Memory B cell (primary cell): ENCODE measurements around the gene TMEM39A.

ENCODE experiments used
- ATAC-seq: fragments of 150-1000 bp; cut with Tn5 transposase; 2 replicates; pipeline ENCODE4 v1.10.0; 2021; ENCODE audit warnings: low read depth, mild to moderate bottlenecking, moderate library complexity
- DNase-seq, 2 donors: peaks; one replicate each; pipeline ENCODE4 v3.0.0; 2022; ENCODE audit warnings: low spot score in 2 of 2
- H3K27ac Mint-ChIP-seq: one replicate; pipeline ENCODE4 v1.8.0; 2022; ENCODE audit warnings: mild to moderate bottlenecking, moderate library complexity, mixed read lengths
- H3K27me3 Mint-ChIP-seq: one replicate; pipeline ENCODE4 v1.8.0; 2022; ENCODE audit warnings: mixed read lengths
- H3K36me3 Mint-ChIP-seq: one replicate; pipeline ENCODE4 v1.8.0; 2022; ENCODE audit warnings: mild to moderate bottlenecking, mixed read lengths
- H3K4me1 Mint-ChIP-seq: one replicate; pipeline ENCODE4 v1.8.0; 2022; ENCODE audit warnings: mixed read lengths
- H3K4me3 Mint-ChIP-seq: one replicate; pipeline ENCODE4 v1.8.0; 2022; ENCODE audit warnings: mild to moderate bottlenecking, moderate library complexity, mixed read lengths
- H3K9me3 Mint-ChIP-seq: one replicate; pipeline ENCODE4 v1.8.0; 2022; ENCODE audit warnings: mixed read lengths

Gene TMEM39A

DNA sequence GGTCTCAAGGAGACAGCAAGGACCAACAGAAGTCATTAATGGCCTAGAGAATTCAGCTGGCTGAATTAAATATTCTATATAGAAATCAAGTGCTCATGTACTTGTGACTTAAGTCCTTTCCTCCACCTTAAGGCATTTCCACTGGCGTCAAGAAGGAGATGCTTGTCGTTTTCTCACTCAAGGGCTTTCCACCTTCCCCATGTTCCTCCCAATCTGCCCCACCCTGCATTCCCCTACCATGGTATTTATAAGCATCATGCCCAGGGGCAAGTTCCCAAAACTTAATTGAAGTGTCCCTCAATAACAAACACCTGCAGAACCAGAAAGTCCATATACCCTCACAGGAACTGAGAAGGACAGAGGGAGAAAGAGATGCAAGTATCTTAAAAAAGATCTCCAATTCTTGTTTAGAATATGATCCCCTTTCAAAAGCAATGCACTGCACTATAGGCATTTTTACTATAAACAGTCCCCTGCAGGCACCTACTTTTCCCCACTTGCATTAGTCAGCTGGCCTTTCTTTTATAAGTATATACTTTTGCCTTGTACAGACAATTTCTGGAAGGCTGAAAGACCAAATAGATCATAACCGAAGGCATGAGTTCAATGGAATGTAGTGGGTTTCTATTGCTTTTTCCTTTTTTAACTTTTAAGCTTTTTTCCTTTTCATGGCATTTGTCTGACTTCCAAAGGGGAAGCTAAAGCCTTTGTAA lies 29.6 kb downstream of the TMEM39A start:
- ATAC-seq (no peak), DNase-seq (no peak)
- Mint-ChIP-seq H3K4me1 (peaks cover 3% of the 10 kb centered on the region), H3K9me3 (peaks cover 9% of the 10 kb centered on the region), H3K27me3 (no peaks in the 10 kb centered on the region), H3K4me3 (no peak overlapping the region), H3K27ac (no peak overlapping the region), H3K36me3 (peaks cover 75% of the 10 kb centered on the region)

DNA sequence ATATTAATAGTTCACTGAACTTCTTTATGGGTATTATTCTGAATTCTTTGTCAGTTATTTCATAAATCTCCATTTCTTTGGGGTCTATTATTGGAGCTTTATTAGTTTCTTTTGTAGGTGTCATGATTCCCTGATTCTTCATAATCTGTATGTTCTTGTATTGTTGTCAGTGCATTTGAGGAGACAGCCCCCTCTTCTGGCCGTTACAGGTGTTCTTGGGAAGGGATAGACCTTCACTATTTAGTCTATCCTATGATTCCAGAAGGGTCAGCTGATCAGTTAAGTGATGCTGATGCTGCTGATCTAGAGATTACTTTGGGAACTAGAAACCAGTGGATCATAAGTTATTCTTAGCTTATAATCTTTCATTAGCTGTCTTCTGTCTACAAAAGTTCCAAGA lies 34.9 kb downstream of the TMEM39A start:
- no peak overlapping the region for H3K4me3 Mint-ChIP-seq
- H3K4me1 Mint-ChIP-seq = no peaks in the 10 kb centered on the region
- no peak overlapping the region for H3K27ac Mint-ChIP-seq
- H3K9me3 Mint-ChIP-seq = peaks cover 22% of the 10 kb centered on the region
- peaks cover 48% of the 10 kb centered on the region for H3K36me3 Mint-ChIP-seq
- ATAC-seq = no peak
- H3K27me3 Mint-ChIP-seq = no peaks in the 10 kb centered on the region
- DNase-seq = no peak

DNA sequence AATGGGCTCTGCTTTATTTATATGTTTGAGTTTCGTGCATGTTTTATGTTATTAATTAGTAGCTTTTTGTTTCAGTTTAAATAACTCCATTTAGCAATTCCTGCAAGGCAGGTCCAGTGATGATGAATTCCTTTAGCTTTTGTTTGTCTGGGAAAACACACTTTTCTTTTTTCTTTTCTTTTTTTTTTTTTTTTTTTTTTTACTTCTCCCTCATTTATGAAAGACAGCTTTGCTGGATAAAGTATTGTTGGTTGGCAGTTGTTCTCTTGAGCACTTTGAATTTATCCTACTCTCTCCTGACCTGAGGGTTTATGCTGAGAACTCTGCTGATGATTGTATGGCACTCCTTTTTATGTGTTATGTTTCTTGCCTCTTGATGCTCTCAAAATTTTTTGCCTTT lies 35.7 kb downstream of the TMEM39A start:
- peaks cover 22% of the 10 kb centered on the region for H3K9me3 Mint-ChIP-seq
- H3K4me3 Mint-ChIP-seq = no peak overlapping the region
- DNase-seq = no peak
- no peaks in the 10 kb centered on the region for H3K27me3 Mint-ChIP-seq
- H3K4me1 Mint-ChIP-seq = no peaks in the 10 kb centered on the region
- H3K36me3 Mint-ChIP-seq = peaks cover 41% of the 10 kb centered on the region
- no peak for ATAC-seq
- no peak overlapping the region for H3K27ac Mint-ChIP-seq

DNA sequence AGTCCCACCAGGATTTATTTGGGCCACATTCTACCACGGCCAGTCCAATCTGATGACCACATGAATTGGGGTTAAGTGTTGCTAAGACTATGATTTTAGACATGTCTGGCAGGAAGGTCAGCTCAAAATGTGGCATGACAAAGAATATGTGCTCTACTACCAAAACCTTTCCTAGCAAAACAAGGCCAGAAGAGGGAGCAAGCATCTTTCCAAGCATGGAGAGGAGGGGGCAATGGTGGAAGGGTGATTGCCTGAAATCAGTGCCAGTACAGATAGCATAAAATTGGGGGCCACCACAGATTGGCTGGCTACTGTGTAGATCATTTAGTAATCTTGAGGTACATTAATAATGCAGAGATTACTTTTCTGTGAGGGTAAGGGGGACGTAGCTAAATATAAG lies 43.2 kb downstream of the TMEM39A start:
- no peak for DNase-seq
- Mint-ChIP-seq H3K27ac (no peak overlapping the region), H3K27me3 (no peaks in the 10 kb centered on the region), H3K4me3 (no peak overlapping the region), H3K9me3 (no peaks in the 10 kb centered on the region), H3K4me1 (peaks cover 6% of the 10 kb centered on the region), H3K36me3 (peaks cover 5% of the 10 kb centered on the region)
- ATAC-seq = no peak

DNA sequence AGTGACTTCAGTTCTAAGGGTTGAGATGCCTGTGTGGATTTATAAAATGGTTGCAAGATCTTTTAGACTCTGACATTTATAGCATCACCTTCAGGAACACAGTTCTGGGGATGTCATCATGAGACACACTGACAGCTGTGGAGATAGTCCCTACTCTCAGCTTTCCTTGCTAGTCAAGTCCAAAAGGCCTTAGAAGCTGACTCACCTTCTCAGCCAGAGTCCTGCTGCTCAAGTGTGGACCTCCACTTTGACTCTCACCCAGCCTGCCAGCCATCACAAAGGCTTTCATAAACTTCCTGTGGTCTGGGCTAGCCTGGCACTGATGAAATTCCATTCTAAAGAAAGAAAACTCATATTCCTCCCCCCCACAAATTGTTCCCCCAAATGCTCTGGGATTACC lies 44.8 kb downstream of the TMEM39A start:
- peaks cover 6% of the 10 kb centered on the region for H3K4me1 Mint-ChIP-seq
- ATAC-seq = no peak
- no peaks in the 10 kb centered on the region for H3K27me3 Mint-ChIP-seq
- no peak overlapping the region for H3K4me3 Mint-ChIP-seq
- DNase-seq = no peak
- H3K36me3 Mint-ChIP-seq = peaks cover 7% of the 10 kb centered on the region
- H3K9me3 Mint-ChIP-seq = no peaks in the 10 kb centered on the region
- H3K27ac Mint-ChIP-seq = no peak overlapping the region

DNA sequence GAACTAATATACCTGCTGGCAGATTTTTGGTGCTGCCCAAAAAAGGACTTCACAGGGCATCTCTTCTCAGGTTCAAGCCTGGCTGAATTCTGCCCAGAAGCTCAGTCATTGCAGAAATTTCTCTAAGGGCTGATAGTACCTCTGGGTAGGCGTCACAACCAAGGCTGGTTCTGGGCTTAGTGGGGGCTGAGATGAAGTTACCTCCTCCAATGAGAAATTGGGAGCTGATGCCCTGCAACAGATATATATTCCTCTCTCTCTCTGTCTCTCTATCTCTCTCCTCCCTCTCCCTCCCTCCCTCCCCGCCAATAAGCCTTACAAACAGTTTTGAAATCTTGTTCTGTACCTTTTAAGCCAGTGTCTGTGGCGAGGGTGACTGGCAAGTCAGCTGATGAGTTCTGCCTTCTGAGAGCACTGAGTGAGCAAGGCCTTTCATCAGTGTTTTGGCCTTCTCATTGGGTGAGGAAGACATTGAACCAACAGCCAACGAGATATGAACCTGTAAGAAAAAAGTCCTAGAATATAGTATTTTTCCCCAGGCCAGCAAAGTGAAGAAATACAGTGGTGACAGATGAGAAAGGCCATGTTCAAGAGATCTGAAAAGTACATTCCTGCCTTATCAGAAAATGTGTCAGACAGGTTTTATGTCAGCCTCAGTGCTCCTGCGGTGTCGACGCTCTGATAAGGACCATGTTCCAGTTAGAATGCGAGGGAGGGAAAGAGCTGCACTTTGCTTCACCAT lies 45.5 kb downstream of the TMEM39A start:
- no peaks in the 10 kb centered on the region for H3K9me3 Mint-ChIP-seq
- H3K4me1 Mint-ChIP-seq = peaks cover 6% of the 10 kb centered on the region
- H3K4me3 Mint-ChIP-seq = no peak overlapping the region
- ATAC-seq (no peak), DNase-seq (no peak)
- H3K27ac Mint-ChIP-seq = peak overlapping the region; percentile 39
- H3K36me3 Mint-ChIP-seq = peaks cover 7% of the 10 kb centered on the region
- no peaks in the 10 kb centered on the region for H3K27me3 Mint-ChIP-seq

DNA sequence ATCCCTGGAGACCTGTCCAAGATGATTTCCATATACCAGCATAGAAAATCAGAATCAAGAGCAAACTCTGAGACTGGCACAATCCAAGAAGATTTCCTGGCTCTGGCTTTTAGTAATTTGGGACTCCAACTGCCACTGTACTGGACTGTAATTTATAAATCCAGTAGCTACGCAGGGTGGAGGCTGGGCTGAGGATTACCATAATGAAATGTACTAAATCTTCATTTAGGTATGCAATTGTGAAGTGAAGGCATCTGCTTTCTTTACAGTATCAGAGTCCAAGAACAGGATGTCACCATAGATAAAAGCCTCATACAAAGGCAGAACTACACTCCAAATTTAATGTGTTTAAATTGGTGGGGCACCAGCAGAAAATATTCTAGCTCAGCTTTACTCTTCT lies 46.5 kb downstream of the TMEM39A start:
- ATAC-seq (no peak), DNase-seq (no peak)
- Mint-ChIP-seq H3K9me3 (no peaks in the 10 kb centered on the region), H3K4me1 (peaks cover 4% of the 10 kb centered on the region), H3K27ac (no peak overlapping the region), H3K36me3 (peaks cover 8% of the 10 kb centered on the region), H3K27me3 (no peaks in the 10 kb centered on the region), H3K4me3 (no peak overlapping the region)

DNA sequence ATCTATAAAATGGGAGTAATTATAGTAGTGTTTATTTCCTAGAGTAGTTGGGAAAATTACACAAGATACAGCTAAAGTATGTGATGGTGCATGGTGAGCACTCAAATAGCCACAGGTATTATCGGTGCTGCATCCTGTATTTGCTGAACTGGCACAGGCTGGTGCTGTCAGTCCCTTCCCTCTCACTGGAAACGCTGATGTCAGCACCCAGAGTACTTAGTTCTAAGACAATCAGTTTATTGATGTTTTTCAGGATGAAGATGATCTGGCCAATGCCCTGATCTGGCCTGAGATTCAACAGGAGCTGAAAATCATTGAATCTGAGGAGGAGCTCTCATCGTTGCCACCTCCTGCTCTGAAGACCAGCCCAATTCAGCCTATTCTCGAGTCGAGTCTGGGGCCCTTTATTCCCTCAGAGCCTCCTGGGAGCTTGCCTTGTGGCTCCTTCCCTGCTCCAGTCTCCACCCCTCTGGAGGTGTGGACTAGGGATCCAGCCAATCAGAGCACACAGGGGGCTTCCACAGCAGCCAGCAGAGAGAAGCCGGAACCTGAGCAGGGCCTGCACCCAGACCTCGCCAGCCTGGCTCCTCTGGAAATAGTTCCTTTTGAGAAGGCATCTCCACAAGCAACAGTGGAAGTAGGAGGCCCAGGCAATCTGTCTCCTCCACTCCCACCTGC lies 49.7 kb downstream of the TMEM39A start:
- peaks cover 3% of the 10 kb centered on the region for H3K4me1 Mint-ChIP-seq
- peaks cover 35% of the 10 kb centered on the region for H3K36me3 Mint-ChIP-seq
- ATAC-seq = no peak
- no peaks in the 10 kb centered on the region for H3K27me3 Mint-ChIP-seq
- no peaks in the 10 kb centered on the region for H3K9me3 Mint-ChIP-seq
- H3K27ac Mint-ChIP-seq = no peak overlapping the region
- no peak for DNase-seq
- no peak overlapping the region for H3K4me3 Mint-ChIP-seq

DNA sequence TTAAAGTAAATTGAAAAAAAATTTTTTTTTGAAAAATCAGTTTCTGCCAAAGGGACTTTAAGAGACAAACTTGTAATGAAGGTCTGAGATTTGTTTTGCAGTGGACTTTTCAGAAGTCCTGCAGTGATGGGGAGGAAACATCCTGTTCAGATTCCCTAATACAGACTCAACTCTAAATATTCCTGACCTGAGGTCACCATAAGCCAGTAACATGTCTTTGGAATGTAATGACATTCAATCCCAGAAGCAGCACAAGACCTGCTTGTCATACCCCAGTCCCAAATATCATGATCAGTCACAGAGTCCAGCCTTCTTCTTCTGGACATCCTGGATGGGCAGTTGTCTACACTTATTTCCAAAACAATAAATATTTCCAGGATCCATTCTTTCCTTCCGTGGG lies 53.6 kb downstream of the TMEM39A start:
- ATAC-seq (no peak), DNase-seq (no peak)
- no peak overlapping the region for H3K4me3 Mint-ChIP-seq
- no peaks in the 10 kb centered on the region for H3K27me3 Mint-ChIP-seq
- H3K9me3 Mint-ChIP-seq = no peaks in the 10 kb centered on the region
- H3K27ac Mint-ChIP-seq = no peak overlapping the region
- H3K4me1 Mint-ChIP-seq = peaks cover 8% of the 10 kb centered on the region
- peaks cover 30% of the 10 kb centered on the region for H3K36me3 Mint-ChIP-seq

DNA sequence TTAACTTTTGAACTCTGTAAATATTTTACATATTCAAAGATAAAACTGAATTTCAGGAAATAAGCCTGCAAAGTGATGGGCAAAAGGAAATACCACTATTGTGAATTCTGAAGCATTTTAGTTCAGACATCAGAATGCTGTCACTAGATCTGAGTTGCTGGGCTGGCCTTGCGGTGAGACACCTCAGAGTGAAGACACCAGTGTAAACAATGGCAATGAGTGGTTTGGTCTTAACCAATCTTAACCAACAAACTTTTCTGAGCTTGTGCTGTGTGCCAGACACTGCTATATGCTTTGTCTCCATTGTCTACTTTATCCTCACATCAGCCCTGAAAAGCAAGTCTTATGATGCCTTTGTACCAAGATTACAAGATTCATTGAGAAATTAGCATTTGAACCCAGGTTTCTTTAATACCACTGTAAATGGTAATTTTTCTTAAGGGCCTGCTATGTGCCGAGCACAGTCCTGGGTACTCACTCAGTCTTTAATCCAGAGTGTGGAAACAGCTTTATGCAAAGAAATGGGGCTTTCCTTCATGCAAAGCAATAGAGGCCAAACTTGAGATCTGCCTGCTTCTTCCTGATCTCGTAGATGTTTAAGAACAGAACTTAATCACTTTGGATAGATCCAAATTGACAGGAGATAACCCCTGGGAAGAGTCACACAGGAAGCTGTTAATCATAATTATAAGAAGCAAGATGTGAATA lies 55.0 kb downstream of the TMEM39A start:
- DNase-seq (no peak), ATAC-seq (peak; percentile 79)
- Mint-ChIP-seq H3K27me3 (no peaks in the 10 kb centered on the region), H3K4me1 (peaks cover 8% of the 10 kb centered on the region), H3K9me3 (no peaks in the 10 kb centered on the region), H3K36me3 (peaks cover 31% of the 10 kb centered on the region), H3K4me3 (no peak overlapping the region), H3K27ac (peak overlapping the region; percentile 84)

DNA sequence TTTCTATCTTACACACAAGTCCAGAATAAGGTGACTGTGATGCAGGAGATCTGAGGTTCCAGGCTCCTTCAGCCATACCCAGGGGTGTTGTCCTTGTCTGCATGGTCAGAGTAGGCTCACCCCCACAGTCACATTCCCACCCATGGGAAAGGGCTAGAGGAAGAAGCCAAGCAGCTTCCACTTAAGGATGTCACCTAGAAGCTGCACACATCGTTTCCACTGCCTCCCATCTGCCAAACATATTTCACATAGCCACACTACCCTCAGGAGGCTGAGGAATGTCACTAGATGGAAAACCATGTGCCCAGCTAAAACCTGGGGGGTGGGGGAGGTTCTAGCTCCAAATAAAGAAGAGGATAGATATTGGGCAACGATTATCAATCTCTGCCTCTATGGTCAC lies 58.1 kb downstream of the TMEM39A start:
- H3K4me3 Mint-ChIP-seq = no peak overlapping the region
- peaks cover 19% of the 10 kb centered on the region for H3K36me3 Mint-ChIP-seq
- ATAC-seq (no peak), DNase-seq (no peak)
- H3K27ac Mint-ChIP-seq = no peak overlapping the region
- no peaks in the 10 kb centered on the region for H3K9me3 Mint-ChIP-seq
- peaks cover 15% of the 10 kb centered on the region for H3K4me1 Mint-ChIP-seq
- H3K27me3 Mint-ChIP-seq = no peaks in the 10 kb centered on the region

DNA sequence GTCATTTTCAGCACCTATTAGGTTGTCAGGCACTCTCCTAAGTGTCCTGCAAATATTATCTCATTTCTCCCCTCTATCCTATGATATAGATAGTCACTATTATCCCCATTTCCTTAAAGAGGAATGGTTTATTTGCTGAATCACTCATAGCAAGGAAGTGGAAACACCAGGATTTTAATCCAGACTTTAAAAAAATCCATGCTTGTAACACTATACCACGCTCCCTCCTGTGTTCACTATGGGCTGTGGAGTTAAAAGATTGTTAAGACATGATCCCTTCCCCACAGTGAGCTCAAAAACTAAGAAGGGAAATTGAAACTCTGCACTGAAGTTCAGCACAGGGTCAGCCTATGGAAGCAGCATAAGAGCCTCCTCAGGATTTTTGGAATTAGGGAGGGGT lies 60.2 kb downstream of the TMEM39A start:
- Mint-ChIP-seq H3K4me1 (peaks cover 10% of the 10 kb centered on the region), H3K9me3 (no peaks in the 10 kb centered on the region), H3K36me3 (peaks cover 10% of the 10 kb centered on the region), H3K4me3 (no peak overlapping the region), H3K27ac (no peak overlapping the region), H3K27me3 (no peaks in the 10 kb centered on the region)
- DNase-seq = no peak
- ATAC-seq = no peak

DNA sequence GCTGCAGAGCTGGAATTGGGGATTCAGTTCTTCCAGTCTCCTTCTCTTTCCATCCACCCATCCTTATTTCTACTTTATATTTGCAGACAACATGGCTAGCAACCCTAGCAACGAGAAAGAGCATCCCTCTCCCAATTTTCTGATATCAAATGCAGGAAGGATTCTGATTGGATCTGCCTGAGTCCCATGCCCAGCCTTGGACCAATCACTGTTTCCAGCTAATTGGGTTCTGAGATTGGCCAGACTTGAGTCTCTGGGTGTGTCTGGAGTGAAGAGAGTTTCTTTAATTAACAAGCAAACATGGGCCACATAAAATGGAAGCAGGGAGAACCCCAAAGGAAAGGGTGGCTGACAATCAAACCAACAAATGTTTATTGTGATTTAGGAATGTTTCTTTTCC lies 60.6 kb downstream of the TMEM39A start:
- peaks cover 10% of the 10 kb centered on the region for H3K4me1 Mint-ChIP-seq
- H3K4me3 Mint-ChIP-seq = no peak overlapping the region
- H3K27ac Mint-ChIP-seq = no peak overlapping the region
- H3K36me3 Mint-ChIP-seq = peaks cover 10% of the 10 kb centered on the region
- no peaks in the 10 kb centered on the region for H3K27me3 Mint-ChIP-seq
- DNase-seq (no peak), ATAC-seq (no peak)
- no peaks in the 10 kb centered on the region for H3K9me3 Mint-ChIP-seq
